SK-MEL-5 (cell line): ENCODE data around the gene ANKRD34A. TPM values are rescaled to one million over a fixed set of nuclear protein-coding genes. Genes with fewer than 3 reads are reported as not detected.

ENCODE experiments used
- DNase-seq: peaks from one replicate; pipeline ENCODE4 v3.0.0-alpha.2; 2016; ENCODE audit warnings: low read depth, low spot score
- in situ Hi-C: cut with HindIII; loops from 2 replicates; pipeline ENCODE4 v1.10.0; 2016; ENCODE audit warnings: low sequenced_read_pairs, high pct_unique_total_duplicates, low pct_unique_long_range_greater_than_20kb
- polyA plus RNA-seq, 2 experiments: library from polyadenylated mRNA; depleted of rRNA; stranded (reverse); fragments of >200 nt; gene quantifications; 2 replicates each; pipeline ENCODE4 v1.2.3, GENCODE V29; 2015
- total RNA-seq: library from RNA; depleted of rRNA; stranded (reverse); fragments of >200 nt; shearing (Covaris generic); gene quantifications from 2 replicates; pipeline ENCODE4 v1.2.3, GENCODE V29; 2014; rRNA removed

ANKRD34A gene
- total RNA-seq = 1.1 and 1.2 TPM in 2 replicates
- polyA plus RNA-seq (2015; cell fraction: cytosol; rRNA removed) = 2.2 and 4.1 TPM in 2 replicates
- polyA plus RNA-seq (2015; cell fraction: nucleus; rRNA removed) = 9.3 and 13.0 TPM in 2 replicates

DNA sequence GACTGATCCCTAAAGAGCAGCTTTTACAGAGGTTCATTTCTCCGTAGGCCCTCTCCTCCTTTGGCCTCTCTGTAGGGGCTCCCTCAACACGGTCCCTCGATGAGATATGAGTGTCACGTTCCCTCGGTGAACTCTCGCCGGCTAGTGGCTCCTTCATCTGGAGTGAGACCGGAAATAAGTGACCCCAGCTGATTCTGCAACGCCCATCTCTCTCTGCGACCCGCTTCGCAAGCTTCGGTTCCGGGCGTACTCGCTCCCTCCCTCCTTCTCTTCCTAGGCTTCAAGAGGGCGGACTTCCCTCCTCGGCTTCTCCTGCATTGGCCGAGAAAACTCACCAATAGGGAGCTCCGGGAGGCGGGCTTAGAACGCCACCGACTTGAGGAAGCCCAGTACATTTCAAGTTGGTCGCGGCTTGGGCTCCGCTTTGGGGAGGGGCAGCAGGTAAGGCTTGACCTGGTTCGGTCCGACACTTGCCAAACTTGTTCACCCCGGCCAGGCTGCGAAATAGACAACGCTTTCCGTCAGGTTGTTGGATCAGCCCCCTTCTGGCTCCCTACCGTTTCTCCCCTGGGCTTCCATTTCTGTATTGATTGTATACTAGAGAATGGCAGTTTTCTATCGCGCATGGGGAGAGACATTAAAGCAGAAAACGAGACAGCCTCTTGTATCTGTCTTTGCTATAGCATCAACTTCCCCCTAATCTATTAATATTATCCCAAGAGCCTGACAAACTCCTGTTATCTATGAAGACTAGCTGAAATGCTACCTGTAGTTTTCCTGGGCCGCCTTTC, at the start of gene ANKRD34A, which contains the start of gene POLR3GL:
Gene ANKRD34A, minus strand, starts transcription at position 248 of the 791 bp plus-strand sequence. CDS start 2,816 bp downstream, outside the sequence.
Gene POLR3GL, plus strand, starts transcription at position 363 of the 791 bp plus-strand sequence. CDS start 10,176 bp downstream, outside the sequence.
- peak; percentile 98 for DNase-seq
- in situ Hi-C loops = no loop called here

DNA sequence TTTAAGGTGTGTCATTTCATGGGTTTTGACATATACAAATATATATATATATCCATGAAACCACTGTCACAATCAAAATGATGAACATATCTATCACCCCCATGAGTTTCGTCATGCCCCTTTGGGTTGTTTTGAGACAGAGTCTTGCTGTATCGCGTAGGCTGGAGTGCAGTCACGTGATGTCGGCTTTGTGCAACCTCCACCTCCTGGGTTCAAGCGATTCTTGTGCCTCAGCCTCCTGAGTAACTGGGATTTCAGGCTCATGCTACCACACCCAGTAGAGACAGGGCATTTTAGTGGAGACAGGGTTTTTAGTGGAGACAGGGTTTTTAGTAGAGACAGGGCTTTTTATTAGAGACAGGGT, 49.2 kb upstream of the ANKRD34A start:
- DNase-seq = peak; percentile 16
- in situ Hi-C loops = no loop called here

DNA sequence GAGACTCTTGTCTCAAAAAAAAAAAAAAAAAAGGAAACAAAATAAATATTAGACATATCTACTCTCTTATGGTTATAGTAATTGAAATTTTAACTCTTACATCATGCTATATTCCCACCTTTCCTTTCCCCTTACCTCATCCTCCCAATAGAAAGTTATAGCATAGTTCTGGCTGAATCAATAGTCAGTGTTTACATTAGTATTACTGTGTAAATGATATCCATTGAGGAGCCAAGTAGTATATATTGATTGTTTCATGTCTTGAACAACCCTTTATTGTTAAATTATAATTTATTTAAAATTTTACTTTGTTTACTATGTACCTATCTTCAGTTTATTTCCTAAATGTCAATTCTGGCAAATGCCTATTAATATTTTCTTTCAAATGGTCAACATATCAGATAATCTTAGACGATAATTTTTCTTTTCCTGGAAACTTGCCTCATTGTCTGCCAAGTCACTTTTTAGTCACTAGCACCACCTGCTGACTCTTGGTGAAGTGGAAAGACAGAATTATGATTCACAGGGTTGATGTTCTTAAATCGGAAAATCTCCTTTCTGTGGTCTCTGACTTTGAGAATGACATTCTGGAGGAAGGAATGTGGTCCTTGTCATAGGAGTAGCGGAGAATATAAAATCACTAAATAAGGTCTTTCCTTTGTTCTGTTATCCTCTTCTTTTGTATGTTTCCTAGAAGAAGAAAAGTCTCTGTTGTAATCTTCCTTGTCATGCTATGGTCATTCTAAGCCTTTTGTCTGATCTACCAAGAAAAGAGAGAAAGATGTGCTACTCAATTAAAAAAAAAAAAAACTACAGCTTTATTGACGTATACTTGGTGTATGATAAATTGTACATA, 48.6 kb upstream of the ANKRD34A start:
- peak; percentile 91 for DNase-seq
- in situ Hi-C loops = no loop called here

DNA sequence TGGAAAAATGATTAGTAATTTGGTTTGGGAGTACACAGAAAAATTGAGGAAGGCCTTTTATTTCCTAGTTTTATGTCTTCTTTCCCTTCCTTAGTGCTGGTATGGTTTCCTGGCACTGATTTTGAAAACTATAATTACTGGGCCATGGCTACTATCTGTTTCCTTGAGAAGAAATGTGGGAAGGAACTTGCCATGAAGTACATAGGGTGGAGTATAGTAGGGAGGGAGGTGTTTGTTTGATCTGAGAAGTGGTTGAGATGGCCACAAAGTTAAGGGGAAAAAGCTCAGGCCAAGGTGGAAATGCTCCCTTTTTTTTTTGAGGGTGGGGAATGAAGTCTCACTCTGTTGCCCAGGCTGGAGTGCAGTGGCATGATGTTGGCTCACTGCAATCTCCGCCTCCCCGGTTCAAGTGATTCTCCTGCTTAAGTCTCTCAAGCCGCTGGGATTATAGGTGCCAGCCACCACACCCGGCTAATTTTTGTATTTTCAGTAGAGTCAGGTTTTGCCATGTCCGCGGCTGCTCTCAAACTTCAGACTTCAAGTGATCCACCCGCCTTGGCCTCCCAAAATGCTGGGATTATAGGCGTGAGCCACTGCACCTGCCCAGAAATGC, 45.9 kb upstream of the ANKRD34A start:
- no peak for DNase-seq
- in situ Hi-C loops = no loop called here

DNA sequence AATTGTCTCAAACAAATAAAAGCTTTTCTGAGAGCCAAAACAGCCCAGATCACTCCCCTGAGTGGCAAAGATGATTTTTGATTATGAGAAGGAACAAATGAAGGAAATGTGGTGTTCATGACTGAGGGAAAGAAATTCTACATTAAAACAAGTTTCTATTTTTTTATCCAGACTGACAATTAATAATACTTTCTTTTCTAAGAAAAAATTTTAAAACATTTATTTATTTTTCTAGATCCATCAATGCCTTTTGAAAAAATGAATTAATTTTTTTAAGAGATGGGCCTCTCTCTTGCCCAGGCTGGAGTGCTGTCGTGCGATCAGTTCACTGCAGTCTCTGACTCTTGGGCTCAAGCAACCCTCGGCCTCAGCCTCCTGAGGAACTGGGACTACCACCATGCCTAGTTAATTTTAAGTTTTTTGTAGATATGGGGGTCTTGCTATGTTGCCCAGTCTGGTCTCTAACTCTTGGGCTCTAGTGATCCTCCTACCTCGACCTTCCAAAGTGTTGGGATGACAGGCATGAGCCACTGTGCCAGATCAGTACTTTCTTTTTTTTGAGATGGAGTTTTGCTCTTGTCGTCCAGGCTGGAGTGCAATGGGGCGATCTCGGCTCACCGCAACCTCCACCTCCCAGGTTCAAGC, 43.2 kb upstream of the ANKRD34A start:
- in situ Hi-C loops = no loop called here

DNA sequence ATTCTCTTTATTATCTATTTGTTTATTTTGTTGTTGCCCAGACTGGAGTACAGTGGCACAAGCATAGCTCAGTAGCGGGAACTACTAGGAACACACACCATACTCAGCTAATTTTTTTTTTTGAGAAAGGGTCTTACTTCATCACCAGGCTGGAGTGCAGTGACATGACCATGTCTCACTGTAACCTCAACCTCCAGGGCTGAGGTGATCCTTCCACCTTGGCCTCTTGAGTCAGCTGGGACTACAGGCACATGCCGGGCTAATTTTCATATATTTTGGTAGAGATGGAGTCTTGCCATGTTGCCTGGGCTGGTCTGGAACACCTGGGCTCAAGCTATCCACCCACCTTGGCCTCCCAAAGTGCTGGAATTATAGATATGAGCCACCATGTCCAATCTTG, 37.3 kb upstream of the ANKRD34A start:
- in situ Hi-C loops = no loop called here
- DNase-seq = no peak

More for the DNA sequence above, 43.2 kb upstream of the ANKRD34A start:
- no peak for DNase-seq

DNA sequence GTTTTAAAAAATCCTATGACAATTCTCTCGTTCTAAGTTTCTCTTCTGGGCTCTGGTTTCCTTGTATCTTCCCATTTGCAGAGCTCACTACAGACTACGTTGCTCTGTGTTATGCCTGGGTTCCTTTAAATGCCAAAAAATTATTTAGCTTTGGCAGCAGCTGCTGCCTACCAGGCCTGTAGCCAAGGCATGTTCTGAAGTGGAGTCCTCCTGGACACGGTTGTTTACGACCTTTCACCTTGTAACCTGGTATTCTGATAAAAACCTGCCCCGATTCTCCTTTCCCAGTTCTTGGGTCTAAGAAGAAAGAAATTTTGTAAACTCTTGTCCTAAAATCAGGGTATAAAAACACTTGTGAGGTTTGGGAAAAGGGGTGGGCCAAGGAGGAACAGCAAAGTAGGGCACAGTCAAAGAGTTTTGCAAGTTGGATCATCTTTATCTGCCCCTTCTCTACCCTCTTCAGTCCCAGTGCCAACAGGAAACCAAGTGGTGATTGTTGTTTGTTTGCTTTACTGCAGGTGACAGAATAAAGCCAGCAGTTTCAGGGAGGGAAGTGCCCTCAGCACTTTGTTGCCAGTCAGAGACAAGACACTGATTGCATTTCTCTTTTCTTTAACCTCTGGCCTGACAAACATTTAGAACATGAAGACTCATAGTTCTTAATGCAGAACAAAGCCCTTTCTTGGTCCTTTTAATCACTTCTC, 35.1 kb upstream of the ANKRD34A start:
- in situ Hi-C loops = no loop called here
- DNase-seq = no peak

DNA sequence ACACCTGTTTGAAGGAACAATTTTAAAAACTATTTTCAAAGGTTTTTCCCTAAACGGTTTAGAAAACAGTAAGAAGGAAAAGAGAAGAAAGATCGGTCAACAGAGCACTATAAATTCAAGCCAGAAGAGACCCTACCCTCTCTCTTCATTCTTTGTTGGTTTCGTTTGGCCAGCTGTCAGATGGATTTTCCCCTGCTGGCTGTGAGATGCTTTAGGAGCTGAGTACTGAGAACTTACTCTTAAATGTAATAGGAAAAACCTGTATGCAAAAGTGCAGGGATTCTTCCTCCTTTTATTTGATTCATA, 33.3 kb upstream of the ANKRD34A start:
- no peak for DNase-seq
- in situ Hi-C loops = no loop called here

DNA sequence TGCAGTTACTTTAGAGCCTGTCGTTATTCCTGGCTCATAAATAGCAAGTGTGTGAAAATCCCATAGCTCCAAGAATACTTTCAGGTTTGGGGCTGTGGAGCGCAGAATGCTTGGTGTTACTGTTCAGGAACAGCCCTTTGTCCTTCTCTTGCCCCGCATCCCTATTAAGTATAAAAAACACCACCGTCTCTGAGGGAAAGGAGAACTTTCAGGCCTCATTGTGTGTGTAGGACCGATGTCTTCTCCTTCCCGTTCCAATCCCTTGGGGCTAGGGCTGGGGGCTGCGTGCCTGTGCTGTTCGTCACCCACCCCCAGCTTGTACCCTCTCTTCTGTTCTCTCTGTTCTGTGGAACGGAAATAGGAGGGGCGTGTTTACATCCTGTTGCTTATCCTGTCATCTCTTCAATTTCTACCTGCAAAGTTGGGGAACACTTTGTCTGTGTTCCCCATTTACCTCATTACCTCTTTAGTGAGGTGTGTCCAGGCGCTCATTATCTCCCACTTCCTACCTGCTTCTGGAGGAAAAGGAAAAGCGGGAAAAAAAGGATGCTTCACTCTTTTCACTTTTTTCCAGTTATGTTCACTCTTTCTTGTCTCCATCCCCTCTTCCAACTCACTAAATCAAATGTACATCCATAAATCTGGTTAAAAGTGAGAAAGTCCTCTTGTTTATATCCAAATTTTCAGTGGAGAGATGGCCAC, 32.8 kb upstream of the ANKRD34A start:
- no peak for DNase-seq
- in situ Hi-C loops = no loop called here

DNA sequence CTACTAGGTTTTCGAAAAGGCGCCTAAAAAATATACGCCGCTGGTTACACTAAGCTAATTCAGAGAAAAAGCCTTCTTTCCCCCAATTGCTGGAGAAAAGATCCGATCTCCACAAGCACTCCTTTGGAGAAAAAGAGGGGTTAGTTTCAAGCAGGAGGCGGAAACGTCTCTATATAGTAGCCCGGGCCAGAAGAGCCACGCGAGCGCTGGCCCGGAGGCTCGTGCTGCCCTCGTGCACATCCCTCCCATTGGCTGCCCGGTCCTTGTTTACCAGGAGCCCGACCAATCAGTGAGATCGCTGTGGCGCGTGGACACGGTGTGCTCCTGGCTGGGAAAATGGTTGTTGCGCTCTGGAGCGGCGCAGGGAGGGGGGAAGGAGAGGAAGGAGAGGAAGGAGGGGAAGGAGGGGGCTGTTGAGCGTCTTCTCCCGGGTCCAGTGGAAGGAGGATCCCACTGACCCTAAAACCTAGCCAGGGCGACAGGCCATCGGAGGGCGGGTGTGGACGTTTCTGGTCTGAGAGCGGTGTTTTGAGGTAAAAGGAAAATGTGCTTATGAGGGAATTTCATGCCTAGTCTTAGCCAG, 32.1 kb upstream of the ANKRD34A start, which contains the start of gene TXNIP:
Gene TXNIP, minus strand, starts transcription at position 147 of the 583 bp plus-strand sequence. CDS start 313 bp downstream, outside the sequence.
- DNase-seq = peak; percentile 99
- in situ Hi-C loops = no loop called here

DNA sequence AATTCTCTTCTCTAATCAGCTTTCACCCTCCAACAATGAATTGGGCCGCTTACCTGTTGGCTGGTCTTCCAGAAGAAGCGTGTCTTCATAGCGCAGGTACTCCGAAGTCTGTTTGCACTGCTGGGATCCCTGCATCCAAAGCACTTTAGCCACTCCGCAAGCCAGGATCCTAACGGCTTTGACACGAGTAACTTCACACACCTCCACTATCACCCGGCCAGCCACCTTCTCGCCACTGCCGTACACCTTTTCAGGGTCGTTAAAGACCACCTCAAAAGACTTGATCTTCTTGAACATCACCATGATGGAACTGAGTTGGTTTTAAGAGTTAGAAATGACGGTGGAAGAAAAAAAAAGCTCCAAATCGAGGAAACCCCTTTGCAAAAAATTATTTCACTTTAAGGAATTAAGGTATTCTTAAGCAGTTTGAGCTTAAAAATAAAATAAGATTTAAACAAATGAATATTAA, 31.6 kb upstream of the ANKRD34A start:
- DNase-seq = no peak
- in situ Hi-C loops = no loop called here

DNA sequence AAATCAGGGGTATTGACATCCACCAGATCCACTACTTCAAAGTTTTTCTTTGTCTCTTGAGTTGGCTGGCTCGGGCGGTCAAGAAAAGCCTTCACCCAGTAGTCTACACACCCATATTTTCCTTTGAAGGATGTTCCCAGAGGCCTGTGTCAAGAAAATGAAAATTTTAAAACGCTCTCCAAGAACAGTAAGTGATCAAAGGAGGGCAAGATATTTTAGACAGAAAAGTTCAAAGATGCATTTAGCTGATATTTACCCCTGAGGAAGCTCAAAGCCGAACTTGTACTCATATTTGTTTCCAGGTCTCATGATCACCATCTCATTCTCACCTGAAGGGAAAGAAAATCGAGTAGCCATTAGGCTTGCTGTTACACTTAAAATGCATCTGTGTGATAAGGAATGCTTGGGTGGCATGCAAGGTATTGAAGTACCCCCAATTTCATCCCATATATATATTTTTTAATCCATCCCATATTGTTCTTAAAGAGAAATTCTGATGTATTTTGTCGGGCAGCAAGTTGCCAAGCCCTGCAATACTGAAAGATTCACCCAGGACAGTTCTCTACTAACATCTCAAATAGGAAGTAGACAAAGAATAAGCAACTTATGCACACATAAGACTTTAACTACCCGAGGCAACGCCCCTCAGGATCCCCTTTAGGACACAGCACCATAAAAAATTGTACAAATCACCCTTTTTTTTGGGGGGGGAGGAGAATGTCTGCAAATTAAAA, 30.9 kb upstream of the ANKRD34A start:
- in situ Hi-C loops = no loop called here
- DNase-seq = no peak

DNA sequence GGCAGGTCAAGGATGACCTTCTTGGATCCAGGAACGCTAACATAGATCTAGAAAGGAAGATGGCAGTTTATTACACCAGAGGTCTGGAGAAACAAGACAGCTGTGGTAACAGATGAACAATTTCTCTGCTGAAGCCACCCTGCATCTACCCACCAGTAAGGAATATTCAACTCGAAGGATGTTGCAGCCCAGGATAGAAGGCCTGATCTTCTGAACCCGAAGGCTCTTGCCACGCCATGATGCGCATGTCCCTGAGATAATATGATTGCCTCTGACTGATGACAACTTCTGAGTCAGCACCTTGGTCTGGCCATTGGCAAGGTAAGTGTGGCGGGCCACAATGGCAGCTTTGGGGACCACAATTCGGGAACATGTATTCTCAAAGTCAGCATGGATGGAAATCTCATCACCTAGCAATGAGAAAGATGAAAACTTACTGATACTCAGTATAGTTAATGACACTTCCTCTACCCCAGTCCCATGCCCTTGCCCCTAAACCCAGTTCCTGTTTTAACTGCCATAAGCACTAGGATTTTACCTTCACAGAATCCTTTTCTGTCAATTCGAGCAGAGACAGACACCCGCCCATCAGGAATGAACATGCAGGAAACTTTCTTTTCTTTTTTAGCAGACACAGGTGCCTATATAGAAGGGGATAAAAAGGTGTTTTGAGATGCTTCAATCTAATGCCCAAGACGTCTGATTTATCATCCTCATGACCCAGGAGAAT, 30.2 kb upstream of the ANKRD34A start:
- no peak for DNase-seq
- in situ Hi-C loops = no loop called here

DNA sequence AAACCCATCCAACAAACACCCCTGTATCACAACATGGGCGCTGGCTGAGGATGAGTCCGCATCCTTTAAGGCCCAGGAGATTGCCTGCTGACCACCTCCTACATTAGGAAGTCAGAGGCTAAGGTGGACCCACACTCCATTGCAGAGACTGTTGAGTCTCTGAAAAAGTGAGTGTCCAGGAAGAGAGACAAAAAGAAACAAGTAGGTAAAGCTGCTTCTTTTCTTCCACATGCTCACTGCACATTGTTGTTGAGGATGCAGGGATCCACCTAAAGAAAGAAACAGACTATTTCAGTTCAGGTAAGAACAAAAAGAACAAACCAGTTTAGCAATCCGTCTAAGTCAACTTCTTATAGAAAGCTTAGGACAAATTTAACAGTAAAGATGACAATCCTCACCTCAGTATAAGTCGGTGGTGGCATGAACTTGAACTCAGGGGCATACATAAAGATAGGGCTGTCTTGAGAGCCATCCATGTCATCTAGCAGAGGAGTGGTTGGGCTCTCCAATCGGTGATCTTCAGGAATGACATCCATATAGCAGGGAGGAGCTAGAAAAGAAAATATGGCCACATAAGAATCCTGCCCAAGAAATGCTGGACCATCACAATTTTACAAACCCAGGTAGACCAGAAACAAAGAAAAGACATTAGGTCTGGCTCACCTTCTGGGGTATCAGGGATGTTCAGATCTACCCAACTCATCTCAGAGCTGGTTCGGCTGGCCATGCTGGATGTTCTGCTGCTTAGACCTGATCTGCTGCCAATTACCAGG, 29.4 kb upstream of the ANKRD34A start:
- DNase-seq = no peak

More for the DNA sequence above, 29.4 kb upstream of the ANKRD34A start:
- in situ Hi-C loops = no loop called here
